ENCODE data around the gene PPP1R2B. TPM values are rescaled to one million over a fixed set of nuclear protein-coding genes. Genes with fewer than 3 reads are reported as not detected.
"Not testable (repeated sequence)": the region's sequence is repeated elsewhere in the genome, so short reads cannot be mapped to it uniquely, and the experiment has no call there.

The PPP1R2B gene
- total RNA-seq, 1 donor, result 0.09 TPM

GRCh38 chr5:156835905-156836304 is 14.2 kb upstream of the PPP1R2B start:
- no peak overlapping the region for H3K4me3 ChIP-seq (ENCODE audit: low read depth, low read length)
- TF ChIP-seq CTCF (IDR thresholded peaks at IDR 0.05; ENCODE audit: insufficient read depth, low read length), result no peak
- DNase-seq (ENCODE audit: low read depth), result no peak

- no peak for TF ChIP-seq CTCF (IDR thresholded peaks at IDR 0.05; ENCODE audit: insufficient read depth, low read length)
- DNase-seq (ENCODE audit: low read depth), result no peak
These were observed 13.2 kb upstream of the PPP1R2B start for GRCh38 chr5:156836846-156837245.

GRCh38 chr5:156838961-156839360 is 11.1 kb upstream of the PPP1R2B start:
- no peak for DNase-seq (ENCODE audit: low read depth)
- no peak for TF ChIP-seq CTCF (IDR thresholded peaks at IDR 0.05; ENCODE audit: insufficient read depth, low read length)
- H3K4me3 ChIP-seq (ENCODE audit: low read depth, low read length), result no peak overlapping the region

More at GRCh38 chr5:156836846-156837245, 13.2 kb upstream of the PPP1R2B start:
- H3K4me3 ChIP-seq (ENCODE audit: low read depth, low read length), result no peak overlapping the region

GRCh38 chr5:156841737-156842136 is 8.4 kb upstream of the PPP1R2B start:
- no peak overlapping the region for H3K4me3 ChIP-seq (ENCODE audit: low read depth, low read length)
- DNase-seq (ENCODE audit: low read depth), result no peak
- TF ChIP-seq CTCF (IDR thresholded peaks at IDR 0.05; ENCODE audit: insufficient read depth, low read length), result no peak

GRCh38 chr5:156846914-156847313 is 3.2 kb upstream of the PPP1R2B start:
- no peak for TF ChIP-seq CTCF (IDR thresholded peaks at IDR 0.05; ENCODE audit: insufficient read depth, low read length)
- no peak for DNase-seq (ENCODE audit: low read depth)
- H3K4me3 ChIP-seq (ENCODE audit: low read depth, low read length), result no peak overlapping the region

- not testable (repeated sequence) for DNase-seq (ENCODE audit: low read depth); H3K4me3 ChIP-seq (ENCODE audit: low read depth, low read length)
These were observed 1.6 kb upstream of the PPP1R2B start for GRCh38 chr5:156848447-156848846.

- no peak overlapping the region for H3K4me3 ChIP-seq (ENCODE audit: low read depth, low read length)
- DNase-seq (ENCODE audit: low read depth), result no peak
- no peak for TF ChIP-seq CTCF (IDR thresholded peaks at IDR 0.05; ENCODE audit: insufficient read depth, low read length)
These were observed 1.8 kb downstream of the PPP1R2B start for GRCh38 chr5:156851880-156852279.

- DNase-seq (ENCODE audit: low read depth); H3K4me3 ChIP-seq (ENCODE audit: low read depth, low read length): not testable (repeated sequence)
These were observed 3.0 kb downstream of the PPP1R2B start for GRCh38 chr5:156853055-156853454.
